Urinary bladder (tissue), 4 donors: ENCODE data around the gene KLHL22. TPM values are rescaled to one million over a fixed set of nuclear protein-coding genes. Genes with fewer than 3 reads are reported as not detected.
"Not testable (repeated sequence)": the region's sequence is repeated elsewhere in the genome, so short reads cannot be mapped to it uniquely, and the experiment has no call there.

Experiments used
- DNase-seq: peaks from one replicate; pipeline ENCODE4 v3.0.0-alpha.2; 2015; ENCODE audit errors: extremely low spot score
- H3K27ac ChIP-seq: one replicate; pipeline ENCODE4 v1.5.1; 2013; ENCODE audit warnings: low read depth, mild to moderate bottlenecking, moderate library complexity
- H3K36me3 ChIP-seq: one replicate; pipeline ENCODE4 v1.6.1; 2013; ENCODE audit warnings: mild to moderate bottlenecking, moderate library complexity; ENCODE audit not compliant: insufficient read depth
- H3K4me1 ChIP-seq: one replicate; pipeline ENCODE4 v1.6.1; 2013; ENCODE audit warnings: mild to moderate bottlenecking, moderate library complexity; ENCODE audit not compliant: insufficient read depth
- H3K4me3 ChIP-seq: one replicate; pipeline ENCODE4 v1.5.1; 2013; ENCODE audit warnings: low read depth, low read length
- WGBS: extraction: QIAGEN DNeasy Blood & Tissue Kit; methylation state at CpG from one replicate; pipeline ENCODE4 v1.1.7; 2013; 5-methylcytosine and 5-hydroxymethylcytosine counted together
- polyA plus RNA-seq: library from polyadenylated mRNA; stranded (reverse); fragments of 200-250 nt; gene quantifications from one replicate; pipeline ENCODE4 v1.2.3, GENCODE V29; 2013
- total RNA-seq: library from RNA; depleted of rRNA; stranded (reverse); fragments of >200 nt; gene quantifications from one replicate; pipeline ENCODE4 v1.2.3, GENCODE V29; 2014
- donor health status: healthy with polysubstance abuse.
- donor health status: healthy.

Gene KLHL22
- total and polyA plus RNA-seq, 2 donors = 26.3 to 36.7 TPM

DNA sequence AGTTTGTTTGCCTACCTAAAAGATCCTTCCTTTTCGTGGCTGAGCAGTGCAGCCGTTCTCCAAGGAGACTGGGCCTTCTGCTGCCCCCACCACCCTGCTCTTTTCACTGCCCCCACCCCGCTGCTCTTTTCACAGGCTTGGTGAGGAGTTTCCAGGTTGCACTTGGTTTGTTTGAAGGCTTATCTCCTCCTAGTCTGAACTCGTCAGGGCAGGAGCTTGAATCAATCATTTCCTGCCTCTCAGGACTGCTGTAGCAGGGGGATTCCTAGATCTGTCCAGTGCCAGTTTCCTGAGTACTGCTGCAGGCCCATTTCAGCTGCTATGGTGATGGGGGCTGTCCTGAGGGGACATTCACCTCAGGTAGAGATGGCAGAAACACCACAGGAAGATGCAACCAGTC lies 21.8 kb upstream of the KLHL22 start:
- Histone ChIP-seq H3K27ac (no peak overlapping the region), H3K4me1 (no peaks in the 10 kb centered on the region), H3K36me3 (no peaks in the 10 kb centered on the region), H3K4me3 (no peak overlapping the region)
- DNase-seq = no peak
- WGBS = 67% methylated on average over 4 of the region's 4 CpGs

DNA sequence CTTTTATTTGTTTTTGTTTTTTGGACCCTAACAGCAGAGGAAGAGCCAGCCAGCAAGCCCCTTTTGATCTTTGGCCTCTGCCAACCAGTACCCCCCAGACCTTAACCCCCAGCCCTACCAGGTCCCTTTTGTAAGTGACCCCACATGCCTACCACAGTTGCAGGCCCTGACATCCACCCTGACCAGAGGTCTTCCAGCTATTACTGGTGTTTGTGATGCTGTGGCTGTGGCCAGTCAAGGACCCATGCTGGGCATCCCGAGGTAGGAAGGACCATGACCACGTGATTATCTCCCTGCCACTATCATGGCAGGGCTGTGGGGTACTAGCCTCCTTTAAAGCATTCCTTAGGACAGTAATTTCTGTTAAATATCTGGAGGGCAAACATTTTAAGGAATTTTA lies 20.8 kb upstream of the KLHL22 start:
- no peak for DNase-seq
- Histone ChIP-seq H3K4me1 (no peaks in the 10 kb centered on the region), H3K27ac (no peak overlapping the region), H3K36me3 (no peaks in the 10 kb centered on the region), H3K4me3 (no peak overlapping the region)
- 91% methylated on average over 2 of the region's 2 CpGs for WGBS

DNA sequence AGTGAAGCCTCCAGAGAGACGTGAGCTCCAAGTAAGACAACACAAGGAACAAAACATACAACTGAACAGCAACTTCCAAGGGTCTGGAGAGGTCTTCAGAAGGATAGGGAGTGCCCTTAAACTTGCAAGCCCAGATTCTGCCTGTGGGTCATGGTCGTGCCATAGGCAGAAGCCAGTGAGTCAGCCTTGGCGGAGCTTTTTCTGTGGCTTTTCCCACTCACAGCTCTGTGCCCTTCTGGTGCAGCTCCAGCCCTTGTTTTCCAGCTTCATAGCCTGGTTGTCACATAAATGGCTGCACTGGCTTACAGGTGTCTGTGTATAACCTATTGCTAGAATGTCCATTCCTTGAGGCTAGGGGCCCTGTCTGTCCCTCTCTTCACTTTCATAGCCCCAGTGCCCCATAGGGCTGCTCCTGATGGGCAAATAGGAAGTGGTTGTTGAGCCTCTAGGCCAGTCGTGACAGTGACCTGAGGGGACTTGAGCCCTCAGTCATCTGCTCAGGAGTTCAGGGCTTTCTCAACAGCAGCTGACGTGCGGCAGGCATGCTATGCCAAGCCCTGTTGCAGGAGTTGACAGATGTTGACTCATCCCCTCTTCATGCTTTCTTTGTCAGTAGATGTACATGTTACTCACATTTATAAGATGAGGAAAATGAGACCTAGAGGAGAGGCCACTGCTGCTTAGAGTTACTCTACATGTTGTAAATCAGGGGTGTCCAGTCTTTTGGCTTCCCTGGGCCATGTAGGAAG lies 19.2 kb upstream of the KLHL22 start:
- Histone ChIP-seq H3K4me1 (no peaks in the 10 kb centered on the region), H3K4me3 (no peak overlapping the region), H3K27ac (no peak overlapping the region), H3K36me3 (no peaks in the 10 kb centered on the region)
- no peak for DNase-seq
- 78% methylated on average over 6 of the region's 6 CpGs for WGBS

DNA sequence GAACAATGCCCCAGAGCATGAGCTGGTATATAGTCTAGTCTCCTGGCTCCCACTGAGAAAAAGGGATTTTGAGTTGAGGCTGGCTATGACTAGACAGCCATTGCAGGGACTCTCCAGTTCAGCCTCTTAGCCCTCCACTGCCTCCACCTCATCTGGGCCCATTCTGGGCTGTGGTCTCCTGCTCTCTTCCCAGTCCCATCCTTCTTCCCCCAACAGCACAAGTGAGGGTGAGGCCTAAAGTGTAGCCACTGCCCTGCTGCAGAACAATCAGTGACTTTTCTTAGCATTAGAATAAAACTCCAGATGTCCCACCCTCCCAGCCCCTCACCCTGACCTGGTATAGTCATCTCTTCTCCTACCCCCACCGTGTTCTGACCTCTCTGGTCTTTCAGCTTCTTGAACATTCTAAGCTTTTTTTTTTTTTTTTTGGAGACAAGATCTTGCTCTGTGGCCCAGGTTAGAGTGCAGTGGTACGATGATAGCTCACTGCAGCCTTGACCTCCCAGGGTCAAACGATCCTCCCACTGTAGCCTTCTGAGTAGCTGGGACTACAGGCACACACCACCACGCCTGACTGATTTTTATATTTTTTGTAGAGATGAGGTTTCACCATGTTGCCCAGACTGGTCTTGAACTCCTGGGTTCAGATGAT lies 16.1 kb upstream of the KLHL22 start:
- 72% methylated on average over 4 of the region's 4 CpGs for WGBS
- Histone ChIP-seq H3K4me3 (no peak overlapping the region), H3K36me3 (no peaks in the 10 kb centered on the region), H3K4me1 (no peaks in the 10 kb centered on the region), H3K27ac (no peak overlapping the region)
- DNase-seq = no peak

- no peak overlapping the region for H3K27ac ChIP-seq
- WGBS = 62% methylated on average over 10 of the region's 10 CpGs
- no peaks in the 10 kb centered on the region for H3K36me3 ChIP-seq
- H3K4me3 ChIP-seq = no peak overlapping the region
- no peak for DNase-seq
- H3K4me1 ChIP-seq = no peaks in the 10 kb centered on the region
Measured at GRCh38 chr22:20510811-20511577, 15.4 kb upstream of the KLHL22 start.

- Histone ChIP-seq H3K4me3 (peak overlapping the region; percentile 7), H3K27ac (peak overlapping the region; percentile 78), H3K36me3 (no peaks in the 10 kb centered on the region), H3K4me1 (no peaks in the 10 kb centered on the region)
- peak; percentile 72 for DNase-seq
- 25% methylated on average over 7 of the region's 7 CpGs for WGBS
Measured at GRCh38 chr22:20509344-20510047, 13.9 kb upstream of the KLHL22 start.

DNA sequence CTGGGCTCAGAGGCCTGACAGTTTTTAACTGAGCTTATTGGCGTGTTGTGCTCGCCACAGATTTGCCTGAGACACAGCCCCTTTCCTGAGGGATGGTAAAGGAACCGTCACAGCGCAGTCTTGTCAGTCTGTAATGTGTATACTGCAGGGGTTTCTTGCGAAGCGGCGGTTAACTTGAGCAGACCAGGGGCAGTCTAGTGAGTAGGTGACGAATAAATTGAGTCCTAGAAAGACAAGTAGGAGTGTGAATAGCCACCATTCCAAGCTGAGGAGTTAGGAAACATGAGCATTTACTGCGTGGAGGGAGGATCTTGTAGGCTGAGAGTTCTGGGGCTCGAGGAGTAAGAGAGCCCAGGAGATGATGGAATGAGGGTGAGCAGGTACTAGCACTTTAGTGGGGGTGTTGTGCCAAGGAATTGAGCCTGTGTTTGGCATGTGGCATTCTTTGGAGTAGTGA lies 13.2 kb upstream of the KLHL22 start:
- WGBS = 35% methylated on average over 10 of the region's 10 CpGs
- no peaks in the 10 kb centered on the region for H3K4me1 ChIP-seq
- H3K27ac ChIP-seq = peak overlapping the region; percentile 78
- DNase-seq = no peak
- H3K4me3 ChIP-seq = peak overlapping the region; percentile 7
- H3K36me3 ChIP-seq = no peaks in the 10 kb centered on the region

GRCh38 chr22:20508067-20508755 lies 12.6 kb upstream of the KLHL22 start:
- not testable (repeated sequence) for H3K4me1 ChIP-seq, H3K36me3 ChIP-seq, DNase-seq
- H3K4me3 ChIP-seq = peak overlapping the region; percentile 78
- under 1% methylated on average over 21 of the region's 21 CpGs for WGBS
- H3K27ac ChIP-seq = peak overlapping the region; percentile 94

DNA sequence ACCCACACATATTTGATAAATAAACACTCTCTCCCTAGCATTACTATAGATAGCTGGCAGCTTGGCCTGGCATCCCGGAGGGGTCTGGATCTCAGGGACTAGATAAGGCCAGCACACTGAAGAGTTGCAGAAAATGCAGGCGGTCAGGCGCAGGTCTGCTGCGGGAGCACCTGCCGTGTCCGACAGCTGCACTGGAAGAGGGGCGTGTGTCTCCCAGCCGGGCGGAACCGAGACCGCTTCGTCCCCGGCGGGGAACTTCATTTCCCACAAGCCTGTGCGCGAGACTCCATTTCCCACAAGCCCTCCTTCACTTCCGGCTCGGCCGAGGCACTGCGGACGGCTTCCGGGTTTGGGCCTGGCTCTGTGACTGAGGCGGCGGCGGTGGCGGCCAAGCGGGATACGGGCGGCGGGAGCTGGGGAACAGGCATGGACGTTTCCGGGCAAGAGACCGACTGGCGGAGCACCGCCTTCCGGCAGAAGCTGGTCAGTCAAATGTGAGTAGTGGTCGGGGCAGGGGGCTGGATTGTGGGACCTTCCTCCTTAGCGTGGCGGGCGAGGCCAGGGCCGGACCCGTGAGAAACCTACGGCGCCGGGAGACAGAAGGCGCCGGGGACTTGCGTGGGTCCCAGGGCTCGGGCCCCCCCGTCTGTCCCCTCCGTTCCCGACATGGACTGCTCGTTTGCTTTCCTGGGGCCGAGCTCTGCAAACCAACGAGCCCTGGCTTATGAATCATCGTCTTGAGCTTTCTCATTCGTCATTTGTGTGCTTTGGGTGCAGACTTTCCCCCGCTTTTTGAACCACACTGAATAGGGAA lies 11.9 kb upstream of the KLHL22 start, which contains the start of gene MED15:
Gene MED15 (plus strand): TSS at position 358 of the 814 bp plus-strand sequence. CDS start 69 bp downstream, at position 427.
- under 1% methylated on average over 58 of the region's 58 CpGs for WGBS
- no peaks in the 10 kb centered on the region for H3K36me3 ChIP-seq
- peak within 1 kb of the TSS; percentile 94 for H3K27ac ChIP-seq
- peak; percentile 76 for DNase-seq
- peak within 1 kb of the TSS; percentile 78 for H3K4me3 ChIP-seq
- H3K4me1 ChIP-seq = no peaks in the 10 kb centered on the region

DNA sequence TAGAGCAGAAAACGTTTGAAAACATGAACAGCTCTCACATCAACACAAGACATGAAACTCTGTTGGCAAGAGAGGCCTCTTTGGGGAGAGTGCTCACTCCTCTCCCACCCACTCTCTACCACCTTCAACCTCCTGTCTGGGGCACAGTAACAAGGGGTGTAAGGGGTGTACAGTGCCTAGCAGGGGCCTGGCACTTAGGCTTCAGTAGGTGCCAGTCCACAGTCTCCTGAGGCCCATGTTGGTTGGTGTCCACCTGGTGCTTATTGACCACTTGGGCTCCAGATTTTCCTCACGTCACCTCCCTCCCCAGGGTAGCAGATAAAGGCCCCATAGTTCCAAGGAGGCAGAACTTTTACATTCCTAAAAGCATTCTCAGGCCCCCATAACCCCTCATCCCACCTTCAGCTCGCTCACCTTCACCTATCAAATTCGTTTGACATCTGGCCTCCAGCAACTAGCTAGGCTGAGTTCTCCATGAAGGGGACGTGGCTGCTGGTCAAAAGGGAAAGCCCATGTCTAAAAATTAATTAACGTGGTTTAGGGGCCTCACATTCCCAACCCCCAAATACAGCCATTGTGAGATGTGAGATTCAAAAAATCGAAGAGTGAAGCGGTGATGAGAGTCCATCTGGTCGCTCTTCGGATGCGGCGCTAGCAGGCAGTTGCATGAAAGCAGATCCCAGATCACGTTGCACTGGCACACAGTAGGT lies 11.1 kb upstream of the KLHL22 start:
- Histone ChIP-seq H3K4me3 (peak overlapping the region; percentile 78), H3K4me1 (no peaks in the 10 kb centered on the region), H3K27ac (no peak overlapping the region), H3K36me3 (no peaks in the 10 kb centered on the region)
- WGBS = 66% methylated on average over 13 of the region's 13 CpGs
- no peak for DNase-seq

- H3K36me3 ChIP-seq, H3K27ac ChIP-seq, DNase-seq, H3K4me1 ChIP-seq, H3K4me3 ChIP-seq: not testable (repeated sequence)
- WGBS = 76% methylated on average over 5 of the region's 5 CpGs
Measured at GRCh38 chr22:20504293-20504922, 8.8 kb upstream of the KLHL22 start.
